Adrenal gland (tissue), 5 donors: ENCODE results near the gene KCP.

ENCODE experiments used
- CTCF ChIP-seq, 6 experiments: fragments of 450-650 bp in 4 of 6; fragments of 200-600 bp in 2 of 6; sonication (generic) in 1 of 6; IDR thresholded peaks; 1 replicate in 5 of 6; 2 replicates in 1 of 6; pipeline versions ENCODE4 v1.5.1 to v1.8.0; 2016 to 2021; ENCODE audit warnings: antibody characterized with exemption in 6 of 6, mild to moderate bottlenecking in 2 of 6, moderate library complexity in 1 of 6
- POLR2A ChIP-seq, 2 donors: fragments of 450-650 bp; IDR thresholded peaks; one replicate each; pipeline ENCODE4 v1.6.1; 2017; ENCODE audit warnings: antibody characterized with exemption in 2 of 2, mild to moderate bottlenecking in 2 of 2, moderate library complexity in 1 of 2
- donor health status: DM: no; HTN: no; CAD: no.

GRCh38 chr7:128879939-128880746, 30.4 kb downstream of the KCP start:
- TF ChIP-seq CTCF (IDR thresholded peaks at IDR 0.05) (peak; percentile 45 to 87 (median 80)), POLR2A (IDR thresholded peaks at IDR 0.05) (no peak)
